GM12865 (cell line): Measurements from ENCODE around the gene FHIP1B.

ENCODE experiments used
- DNase-seq: peaks from one replicate; pipeline ENCODE4 v3.0.0; 2010; ENCODE audit warnings: low read depth
- H3K4me3 ChIP-seq: 2 replicates; pipeline ENCODE4 v1.5.1; 2011; ENCODE audit warnings: mild to moderate bottlenecking, low read depth, low read length, control low read depth
- TF ChIP-seq, protein P1 (sequence below): IDR thresholded peaks from 2 replicates; pipeline ENCODE4 v1.5.1; 2011; ENCODE audit warnings: low read length, control low read depth, low read depth, inconsistent platforms; ENCODE audit not compliant: insufficient read depth; ENCODE audit errors: missing control alignments

FHIP1B gene

DNA sequence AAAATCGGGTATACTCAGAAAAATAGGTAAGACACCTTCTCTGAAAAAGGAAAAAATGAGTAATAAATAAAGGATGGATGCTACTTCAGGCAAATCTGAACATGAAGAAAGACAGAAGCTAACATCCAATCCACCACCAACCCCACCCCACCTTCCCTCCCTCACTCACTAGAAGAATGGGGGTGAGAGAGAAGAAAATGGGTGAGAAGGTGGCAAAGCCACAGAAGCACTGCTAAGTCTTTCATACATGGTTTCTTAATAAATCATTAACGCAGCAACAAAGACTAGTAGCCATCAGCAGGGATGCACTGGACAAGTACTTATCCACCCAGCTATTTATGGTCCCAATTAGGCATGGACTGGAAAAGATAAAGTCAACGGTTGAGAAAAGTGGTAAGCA, 5.9 kb downstream of the FHIP1B start:
- no peak overlapping the region for H3K4me3 ChIP-seq
- TF ChIP-seq, protein P1, sequence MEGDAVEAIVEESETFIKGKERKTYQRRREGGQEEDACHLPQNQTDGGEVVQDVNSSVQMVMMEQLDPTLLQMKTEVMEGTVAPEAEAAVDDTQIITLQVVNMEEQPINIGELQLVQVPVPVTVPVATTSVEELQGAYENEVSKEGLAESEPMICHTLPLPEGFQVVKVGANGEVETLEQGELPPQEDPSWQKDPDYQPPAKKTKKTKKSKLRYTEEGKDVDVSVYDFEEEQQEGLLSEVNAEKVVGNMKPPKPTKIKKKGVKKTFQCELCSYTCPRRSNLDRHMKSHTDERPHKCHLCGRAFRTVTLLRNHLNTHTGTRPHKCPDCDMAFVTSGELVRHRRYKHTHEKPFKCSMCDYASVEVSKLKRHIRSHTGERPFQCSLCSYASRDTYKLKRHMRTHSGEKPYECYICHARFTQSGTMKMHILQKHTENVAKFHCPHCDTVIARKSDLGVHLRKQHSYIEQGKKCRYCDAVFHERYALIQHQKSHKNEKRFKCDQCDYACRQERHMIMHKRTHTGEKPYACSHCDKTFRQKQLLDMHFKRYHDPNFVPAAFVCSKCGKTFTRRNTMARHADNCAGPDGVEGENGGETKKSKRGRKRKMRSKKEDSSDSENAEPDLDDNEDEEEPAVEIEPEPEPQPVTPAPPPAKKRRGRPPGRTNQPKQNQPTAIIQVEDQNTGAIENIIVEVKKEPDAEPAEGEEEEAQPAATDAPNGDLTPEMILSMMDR, result no peak
- no peak for DNase-seq

DNA sequence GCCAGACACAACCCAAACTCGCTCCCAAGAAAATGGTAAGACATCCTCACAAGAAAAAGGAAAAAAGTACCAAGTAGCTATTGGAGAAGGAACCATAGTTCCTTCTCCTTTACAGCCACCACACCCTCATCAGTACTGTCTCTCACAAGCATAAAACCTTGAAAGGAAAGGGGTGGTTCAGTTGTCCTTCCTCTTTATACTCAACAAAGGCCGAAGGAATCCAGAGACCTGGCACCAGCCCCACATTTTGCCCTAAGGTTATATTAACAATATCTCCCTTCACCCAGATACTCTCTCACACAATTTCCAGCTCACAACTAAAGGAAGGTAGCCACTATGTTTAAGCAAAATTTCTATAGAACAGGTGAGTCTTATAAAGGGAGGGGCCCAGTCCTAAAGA, 8.5 kb downstream of the FHIP1B start:
- H3K4me3 ChIP-seq, result no peak overlapping the region
- TF ChIP-seq, protein P1, result no peak
- DNase-seq, result no peak

DNA sequence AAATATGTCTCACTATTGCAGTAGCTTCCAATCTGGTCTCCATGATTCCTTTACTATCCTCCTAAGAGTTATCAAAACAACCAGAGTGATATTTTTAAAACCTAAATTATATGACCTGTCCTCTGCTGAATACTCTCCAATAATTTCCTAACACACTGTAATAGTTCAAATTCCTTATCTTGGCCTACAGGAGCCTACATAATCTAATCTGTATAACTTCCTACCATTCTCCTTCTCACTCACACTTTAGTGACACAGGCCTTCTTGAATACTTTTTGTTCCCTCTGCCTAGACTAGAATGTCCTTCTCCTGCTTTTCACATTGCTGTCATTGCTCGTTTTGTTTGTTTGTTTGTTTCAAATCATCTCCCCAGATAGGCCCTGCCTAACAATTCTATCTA, 9.4 kb downstream of the FHIP1B start:
- no peak for DNase-seq
- no peak overlapping the region for H3K4me3 ChIP-seq
- TF ChIP-seq, protein P1, result no peak

GRCh38 chr11:6224421-6224820, 10.0 kb downstream of the FHIP1B start:
- DNase-seq, result no peak
- TF ChIP-seq, protein P1, result no peak
- H3K4me3 ChIP-seq, result no peak overlapping the region

GRCh38 chr11:6223854-6224253, 10.6 kb downstream of the FHIP1B start:
- H3K4me3 ChIP-seq, result no peak overlapping the region
- TF ChIP-seq, protein P1, result no peak
- DNase-seq, result no peak

GRCh38 chr11:6219359-6219758, 15.1 kb downstream of the FHIP1B start:
- no peak overlapping the region for H3K4me3 ChIP-seq
- TF ChIP-seq, protein P1, result no peak
- no peak for DNase-seq

DNA sequence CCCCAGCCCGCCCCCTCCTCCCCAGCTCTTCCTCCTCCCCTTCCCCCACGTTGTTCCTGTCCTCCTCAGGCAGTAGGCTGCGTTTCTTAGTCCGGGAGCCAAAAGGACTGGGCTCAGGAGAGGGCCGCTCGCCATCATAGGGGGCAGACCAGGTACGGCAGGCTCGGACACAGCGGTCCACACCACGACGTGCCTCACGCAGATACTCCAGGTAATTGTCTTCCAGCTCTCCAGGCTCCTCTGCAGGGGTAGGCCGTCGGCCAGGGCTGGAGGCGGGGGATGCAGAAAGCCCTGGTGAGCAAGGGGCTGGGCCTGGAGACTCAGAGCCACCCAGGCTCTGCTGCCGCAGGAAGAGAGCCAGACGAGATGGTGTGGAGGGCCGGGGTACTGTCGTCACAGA, 16.7 kb downstream of the FHIP1B start:
- DNase-seq, result no peak
- TF ChIP-seq, protein P1, result no peak
- no peak overlapping the region for H3K4me3 ChIP-seq
